MM.1S (cell line): ENCODE results near the gene NUDT14.

Experiments used
- CTCF ChIP-seq: fragments of 300-600 bp; sonication (generic); IDR thresholded peaks from 2 replicates; pipeline ENCODE4 v1.5.1; 2016; ENCODE audit warnings: antibody characterized with exemption, low read length, mixed read lengths
- EZH2 ChIP-seq: fragments of 300-600 bp; sonication (generic); optimal IDR thresholded peaks from 2 replicates; pipeline ENCODE3; 2017; ENCODE audit warnings: low read depth, mild to moderate bottlenecking, antibody characterized with exemption, low read length, mixed read lengths
- EZH2phosphoT487 ChIP-seq: fragments of 300-600 bp; sonication (generic); IDR thresholded peaks from 2 replicates; pipeline ENCODE4 v1.6.1; 2018; ENCODE audit warnings: antibody characterized with exemption, low read length

GRCh38 chr14:105196265-105196960 lies 15.3 kb upstream of the NUDT14 start:
- TF ChIP-seq CTCF (no peak), EZH2phosphoT487 (no peak), EZH2 (no peak)
